MCF 10A (cell line): ENCODE measurements around the gene PRRT1. TPM values are rescaled to one million over a fixed set of nuclear protein-coding genes. Genes with fewer than 3 reads are reported as not detected.
A peak's percentile ranks its signal among the peaks of the same experiment; 100 is the strongest.

Experiments used
- BruUV-seq: library from RNA; stranded (reverse); fragments of 400-500 nt; replicated peaks from 2 replicates; lab custom pipeline; 2021; lab: Mats Ljungman, UMichigan
- CTCF ChIA-PET: fragments of 300-600 bp; sonication (Branson Sonifier 250); formaldehyde crosslinking; extraction: SDS; loops from one replicate; lab custom pipeline; 2021; ENCODE audit warnings: antibody characterized with exemption, inconsistent platforms; lab: Yijun Ruan, JAX
- POLR2A ChIA-PET: fragments of 300-600, 350-650 bp; sonication (Branson Sonifier 250); formaldehyde crosslinking; extraction: SDS; loops from one replicate; lab custom pipeline; 2020; ENCODE audit warnings: antibody characterized with exemption, inconsistent platforms; lab: Yijun Ruan, JAX
- DNase-seq: peaks from one replicate; pipeline ENCODE4 v3.0.0-alpha.2; 2018; ENCODE audit not compliant: unreplicated experiment
- H3K27ac Mint-ChIP-seq: one replicate; pipeline ENCODE4 v1.8.0; 2022; ENCODE audit warnings: mild to moderate bottlenecking, low read depth, mixed read lengths; ENCODE audit not compliant: unreplicated experiment
- H3K27me3 Mint-ChIP-seq: one replicate; pipeline ENCODE4 v1.8.0; 2022; ENCODE audit warnings: mixed read lengths; ENCODE audit not compliant: insufficient read depth, unreplicated experiment
- H3K36me3 Mint-ChIP-seq: one replicate; pipeline ENCODE4 v1.8.0; 2022; ENCODE audit warnings: mild to moderate bottlenecking, moderate library complexity, mixed read lengths; ENCODE audit not compliant: insufficient read depth, unreplicated experiment
- H3K4me1 Mint-ChIP-seq: one replicate; pipeline ENCODE4 v1.8.0; 2022; ENCODE audit warnings: mixed read lengths; ENCODE audit not compliant: insufficient read depth, unreplicated experiment
- H3K4me3 Mint-ChIP-seq: one replicate; pipeline ENCODE4 v1.8.0; 2022; ENCODE audit warnings: mild to moderate bottlenecking, moderate library complexity, mixed read lengths; ENCODE audit not compliant: unreplicated experiment
- H3K9me3 Mint-ChIP-seq: one replicate; pipeline ENCODE4 v1.8.0; 2022; ENCODE audit warnings: mixed read lengths; ENCODE audit not compliant: unreplicated experiment
- CTCF ChIP-seq: fragments of 200-600 bp; IDR thresholded peaks from one replicate; pipeline ENCODE4 v1.8.0; 2022; ENCODE audit warnings: antibody characterized with exemption, mild to moderate bottlenecking; ENCODE audit not compliant: unreplicated experiment
- intact Hi-C: fragments of 100-400 bp; cut with micrococcal nuclease; formaldehyde crosslinking; loops from 2 replicates; pipeline ENCODE4 v1.14.1; 2022
- total RNA-seq: library from RNA; stranded (reverse); gene quantifications from 2 replicates; pipeline ENCODE4 v1.2.3, GENCODE V29; 2022

Gene PRRT1
- total RNA-seq, 1 experiment from 2014 or later: 0.19 TPM

- H3K36me3 Mint-ChIP-seq: peaks cover 78% of the 10 kb centered on the region
- H3K27me3 Mint-ChIP-seq: no peaks in the 10 kb centered on the region
- no TSS peak for BruUV-seq
- H3K9me3 Mint-ChIP-seq: no peaks in the 10 kb centered on the region
- ChIA-PET POLR2A (interaction anchor here (0.7 to 1.1 kb wide), 5 partner anchors 9 to 53 kb away, joined by 3 read pairs; partner anchors contain the start of gene EGFL8), CTCF (interaction anchor here (0.8 kb wide), 1 partner anchor 16 kb away, joined by 3 read pairs; no protein-coding TSS in a partner anchor)
- no peak overlapping the region for H3K27ac Mint-ChIP-seq
- intact Hi-C loops: no loop called here
- no peak for TF ChIP-seq CTCF
- no peak for DNase-seq
- no peak overlapping the region for H3K4me3 Mint-ChIP-seq
- peaks cover 43% of the 10 kb centered on the region for H3K4me1 Mint-ChIP-seq
Measured at GRCh38 chr6:32181915-32182529, 30.3 kb upstream of the PRRT1 start.

GRCh38 chr6:32181148-32181702 lies 29.5 kb upstream of the PRRT1 start:
- H3K36me3 Mint-ChIP-seq: peaks cover 72% of the 10 kb centered on the region
- no peaks in the 10 kb centered on the region for H3K9me3 Mint-ChIP-seq
- no TSS peak for BruUV-seq
- TF ChIP-seq CTCF: no peak
- no peaks in the 10 kb centered on the region for H3K27me3 Mint-ChIP-seq
- DNase-seq: no peak
- no peak overlapping the region for H3K4me3 Mint-ChIP-seq
- ChIA-PET POLR2A (interaction anchor here (0.7 to 1.1 kb wide), 2 partner anchors 14 to 17 kb away, joined by 3 read pairs; partner anchors contain the start of gene EGFL8), CTCF (no interaction called here)
- intact Hi-C loops: no loop called here
- peaks cover 44% of the 10 kb centered on the region for H3K4me1 Mint-ChIP-seq
- H3K27ac Mint-ChIP-seq: no peak overlapping the region

GRCh38 chr6:32179766-32180405 lies 28.1 kb upstream of the PRRT1 start:
- H3K36me3 Mint-ChIP-seq: peaks cover 58% of the 10 kb centered on the region
- no peak for TF ChIP-seq CTCF
- H3K9me3 Mint-ChIP-seq: no peaks in the 10 kb centered on the region
- ChIA-PET POLR2A (interaction anchor here (1.0 to 5.0 kb wide), 7 partner anchors 10 to 792 kb away, joined by 3 to 112 read pairs (median 6); partner anchors contain the start of genes ATF6B, DXO, FKBPL and GPSM3), CTCF (interaction anchor here (1.1 to 2.0 kb wide), 3 partner anchors 15 to 1097 kb away, joined by 4 to 6 read pairs (median 4); partner anchors contain the start of gene B3GALT4)
- no peak for DNase-seq
- TSS peak; percentile 20 for BruUV-seq
- intact Hi-C loops: no loop called here
- peak overlapping the region; percentile 79 for H3K4me3 Mint-ChIP-seq
- no peak overlapping the region for H3K27ac Mint-ChIP-seq
- H3K4me1 Mint-ChIP-seq: peaks cover 41% of the 10 kb centered on the region
- H3K27me3 Mint-ChIP-seq: no peaks in the 10 kb centered on the region
